Measurements from ENCODE around the gene G0S2.

Gene G0S2, protein sequence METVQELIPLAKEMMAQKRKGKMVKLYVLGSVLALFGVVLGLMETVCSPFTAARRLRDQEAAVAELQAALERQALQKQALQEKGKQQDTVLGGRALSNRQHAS
- total RNA-seq, result 0.08 to 0.61 (median 0.39) reads per million in 4 donors

- DNase-seq, result peak in 1 of 5 donors; percentile 52
These were observed at the start of gene G0S2 for GRCh38 chr1:209674957-209675564. Gene G0S2 (plus strand): TSS chr1:209675412. CDS start chr1:209675685, 273 bp downstream.

DNA sequence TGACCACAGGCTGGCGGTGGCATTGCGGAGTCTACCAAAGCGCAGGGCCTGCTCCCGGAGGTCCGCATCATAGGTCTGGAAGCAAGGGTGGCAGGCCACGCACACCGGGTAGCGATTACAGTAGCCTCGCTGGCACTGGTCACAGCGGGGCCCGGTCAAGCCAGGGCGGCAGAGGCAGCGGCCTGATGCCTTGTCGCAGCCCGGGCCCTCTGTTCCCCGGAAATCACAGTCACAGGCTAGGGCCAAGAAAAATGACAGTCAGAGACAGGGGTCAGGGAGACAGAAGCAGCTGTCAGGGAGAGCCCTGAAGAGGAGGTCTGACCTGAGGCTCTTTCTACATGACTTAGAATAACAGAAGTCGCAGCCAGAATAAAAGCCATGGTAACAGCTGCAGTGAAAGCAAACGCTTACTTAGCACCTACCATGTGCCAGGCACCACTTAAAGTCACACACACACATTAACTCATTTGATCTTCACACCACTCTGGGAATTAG is 49.4 kb upstream of the G0S2 start:
- no peak for DNase-seq

DNA sequence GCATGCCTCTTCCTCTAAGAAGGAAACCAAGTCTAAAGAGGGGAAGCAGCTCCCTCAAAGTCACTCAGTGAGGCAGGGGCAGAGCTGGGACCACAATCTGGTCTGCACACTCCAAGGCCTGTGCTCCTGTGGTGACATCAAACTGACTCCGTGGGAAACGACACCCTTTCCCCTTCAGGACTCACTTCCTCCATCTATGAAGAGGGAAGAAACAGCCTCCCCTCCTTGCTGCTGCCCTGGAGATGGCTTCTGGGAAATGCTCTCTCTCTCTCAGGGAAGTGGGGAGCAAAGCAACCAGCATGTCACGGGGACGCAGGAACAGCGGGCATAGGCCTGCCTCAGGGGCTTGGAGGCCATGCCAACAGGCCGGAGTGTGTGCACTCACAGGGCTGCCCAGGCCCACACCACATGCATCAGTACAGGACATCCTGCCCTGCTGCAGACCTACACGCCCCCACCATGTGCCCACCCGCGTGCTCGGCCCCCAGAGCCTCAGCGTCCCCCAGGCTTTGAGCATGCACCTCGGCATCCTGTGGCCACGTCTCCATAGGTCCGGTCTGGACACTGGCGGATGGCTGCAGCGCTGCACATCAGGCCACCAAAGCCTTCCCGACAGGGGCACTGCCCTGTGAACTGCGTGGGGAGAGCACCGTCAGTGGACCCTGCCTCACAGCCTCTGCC is 48.7 kb upstream of the G0S2 start:
- no peak for DNase-seq

DNA sequence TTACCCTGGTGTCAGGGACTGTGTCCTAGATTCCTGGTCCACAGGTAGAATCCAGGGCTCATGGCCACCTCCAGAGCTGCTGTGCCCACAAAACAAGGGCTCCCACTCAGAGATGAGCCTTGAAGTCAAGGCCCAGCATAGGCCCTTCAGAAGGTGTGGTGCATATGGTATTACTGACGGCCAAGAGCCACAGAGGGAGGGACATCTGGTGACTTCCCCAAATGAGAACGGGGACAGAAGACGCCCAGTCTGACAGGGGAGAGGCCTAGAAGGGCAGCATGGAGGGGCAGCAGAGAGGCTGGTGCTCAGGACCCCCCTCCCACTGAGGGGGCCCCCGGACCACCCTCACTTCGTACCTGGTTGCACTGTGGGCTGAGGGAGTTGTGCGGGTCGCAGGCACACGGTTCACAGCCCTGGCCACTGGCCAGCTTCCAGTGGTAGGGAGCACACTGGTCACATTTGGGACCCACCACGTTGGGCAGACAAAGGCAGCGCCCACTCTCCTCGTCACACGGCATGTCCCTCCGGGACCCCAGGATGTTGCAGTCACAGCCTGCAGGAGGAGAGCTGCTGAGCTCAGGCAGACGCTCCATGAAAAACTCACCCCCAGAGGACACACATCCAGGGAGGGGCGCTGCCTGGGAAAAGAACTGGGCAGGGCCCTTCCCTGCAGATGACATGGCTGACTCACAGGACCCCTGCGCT is 48.0 kb upstream of the G0S2 start:
- no peak for DNase-seq

DNA sequence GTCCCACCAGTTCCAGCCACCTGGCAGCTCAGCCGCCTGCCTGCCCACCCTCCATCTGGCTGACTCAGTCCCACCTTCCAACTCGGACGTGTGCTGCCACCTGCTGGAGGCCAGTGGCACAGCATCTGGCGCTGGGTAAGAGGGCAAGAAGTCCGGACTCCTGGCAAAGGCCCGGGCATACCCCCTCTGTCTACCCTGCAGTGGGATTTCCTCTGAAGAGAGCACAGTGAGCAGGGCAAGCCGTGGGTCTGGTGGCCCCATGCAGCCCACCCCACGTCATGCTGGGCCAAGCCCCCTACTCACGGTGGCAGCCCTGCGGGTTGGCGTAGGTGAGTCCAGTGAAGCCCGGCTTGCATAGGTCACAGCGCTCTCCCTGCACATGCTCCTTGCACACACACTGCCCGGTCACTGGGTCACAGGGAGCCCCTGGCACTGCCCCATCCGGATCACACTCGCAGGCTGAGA is 47.4 kb upstream of the G0S2 start:
- peak; percentile 40 to 67 (median 56) for DNase-seq

- no peak for DNase-seq
These were observed 46.5 kb upstream of the G0S2 start for GRCh38 chr1:209628618-209629299.

DNA sequence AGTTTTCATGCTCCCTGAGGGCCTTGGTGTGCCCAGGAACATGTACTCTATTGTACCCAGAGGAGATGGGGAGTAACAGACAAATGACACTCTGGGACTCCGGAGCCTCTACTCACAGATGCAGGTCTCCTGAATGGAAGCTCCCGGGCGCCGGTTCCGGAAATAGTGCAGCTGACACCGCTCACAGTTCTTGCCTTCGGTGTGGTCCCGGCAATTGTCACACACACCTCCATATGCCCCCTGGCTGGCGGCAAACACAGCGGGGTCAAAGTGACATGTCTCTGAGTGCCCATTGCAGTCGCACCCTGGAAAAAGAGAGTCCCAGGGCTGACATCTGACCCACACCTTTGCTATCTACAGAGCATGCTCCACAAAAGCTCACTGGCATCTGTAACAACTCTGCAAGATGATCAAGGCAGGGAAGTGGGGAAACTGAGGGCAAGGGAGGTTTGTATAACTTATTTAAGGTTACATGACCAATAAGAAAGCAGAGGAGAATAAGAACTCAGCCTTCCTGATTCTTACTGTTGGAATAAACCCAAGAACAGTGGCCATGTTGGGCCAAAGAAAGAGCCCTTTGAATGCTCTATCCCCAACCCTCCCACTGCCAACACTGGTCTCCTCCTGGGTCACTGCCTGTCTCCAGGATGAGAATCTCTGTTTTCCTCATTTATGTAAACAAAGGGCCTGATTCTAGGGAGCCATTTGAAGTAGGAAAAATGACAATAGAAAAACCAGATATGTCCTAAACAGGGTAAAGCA is 45.4 kb upstream of the G0S2 start:
- no peak for DNase-seq

- no peak for DNase-seq
These were observed 44.6 kb upstream of the G0S2 start for GRCh38 chr1:209630383-209631225.

DNA sequence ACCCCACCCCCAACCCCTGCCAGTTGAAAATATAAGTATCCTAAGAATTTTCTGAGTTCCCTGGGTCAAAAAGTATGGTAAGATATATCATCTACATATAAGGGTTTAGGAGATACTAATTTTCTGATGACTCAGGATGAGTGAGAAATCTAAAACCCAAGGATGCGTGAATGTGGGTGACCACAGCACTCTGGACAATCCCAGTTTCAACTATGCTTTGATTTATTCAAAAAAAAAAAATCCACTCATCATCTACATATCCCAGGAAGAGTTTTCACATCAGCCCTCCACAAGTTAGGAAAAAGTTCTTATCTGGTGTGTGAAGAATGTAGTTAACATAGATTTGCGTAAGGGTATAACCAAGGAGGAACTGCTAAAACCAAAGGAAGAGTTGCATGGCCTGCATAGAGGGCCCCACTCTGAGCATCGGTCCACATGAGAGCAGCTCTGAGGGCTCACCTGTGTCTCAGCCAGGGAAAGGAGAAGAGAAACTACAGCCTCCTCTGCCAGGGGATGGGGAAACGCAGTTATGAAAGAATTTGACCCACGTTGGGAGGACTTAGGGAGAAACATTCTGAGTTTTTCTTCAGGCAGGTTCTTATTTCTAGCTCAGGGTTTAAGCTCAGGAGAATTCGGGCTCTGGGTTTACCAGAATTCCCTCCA is 41.7 kb upstream of the G0S2 start:
- no peak for DNase-seq

- DNase-seq, result no peak
These were observed 41.0 kb upstream of the G0S2 start for GRCh38 chr1:209634005-209634737.

DNA sequence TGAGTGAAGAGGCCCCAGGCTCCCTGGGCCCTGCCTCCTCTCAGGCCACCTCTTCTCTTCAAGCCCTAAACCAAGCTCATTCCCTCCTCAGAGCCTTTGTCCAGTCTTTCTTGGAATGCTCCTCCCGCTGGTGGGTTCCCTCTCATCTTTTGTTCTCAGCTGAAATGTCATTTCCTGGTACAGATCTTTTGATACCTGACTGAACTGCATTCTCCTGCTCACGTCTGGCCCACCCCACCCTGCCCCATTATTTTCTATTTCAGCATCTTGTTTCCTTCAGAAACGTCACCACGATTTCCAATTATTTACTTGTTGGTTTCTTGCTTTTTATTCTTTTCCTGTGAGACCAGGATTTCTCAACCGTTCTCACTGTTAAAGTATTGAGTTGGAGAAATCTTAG is 39.4 kb upstream of the G0S2 start:
- DNase-seq, result no peak

DNA sequence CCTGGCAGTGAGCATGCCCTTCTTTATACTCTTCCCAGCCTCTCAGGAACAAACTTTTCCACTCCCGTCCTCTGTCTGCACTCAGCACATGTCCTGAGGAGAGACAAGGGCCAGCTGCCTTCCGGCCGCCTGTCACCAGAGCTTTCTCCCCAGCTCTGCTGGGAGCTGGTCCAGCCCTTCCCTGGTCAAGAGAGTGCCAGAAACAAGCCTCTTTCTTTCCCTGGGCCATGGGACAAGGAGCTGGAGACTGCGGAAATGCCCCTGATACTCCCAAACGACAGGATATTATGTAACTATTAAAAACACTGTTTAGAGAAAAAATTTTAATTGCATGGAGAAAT is 33.4 kb upstream of the G0S2 start:
- DNase-seq, result no peak

DNA sequence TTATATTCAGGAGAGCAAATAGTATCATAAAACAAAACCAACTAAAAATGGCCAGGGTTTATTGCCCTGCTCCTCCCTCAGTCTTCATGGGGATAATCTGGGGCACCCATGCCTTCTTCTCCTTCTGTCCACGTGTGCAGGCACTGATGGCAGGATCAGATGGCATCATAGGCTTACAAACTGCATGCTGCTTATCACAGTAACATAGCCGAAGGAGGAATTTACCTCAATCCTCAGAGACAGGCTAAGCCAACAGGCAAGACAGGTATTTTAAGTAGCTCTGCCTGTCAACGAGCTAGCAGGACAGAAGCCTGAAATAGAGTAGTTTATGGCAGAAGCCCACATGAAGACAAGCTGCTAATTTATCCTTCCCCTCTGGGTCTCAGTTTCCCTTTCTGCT is 32.4 kb upstream of the G0S2 start:
- no peak for DNase-seq

DNA sequence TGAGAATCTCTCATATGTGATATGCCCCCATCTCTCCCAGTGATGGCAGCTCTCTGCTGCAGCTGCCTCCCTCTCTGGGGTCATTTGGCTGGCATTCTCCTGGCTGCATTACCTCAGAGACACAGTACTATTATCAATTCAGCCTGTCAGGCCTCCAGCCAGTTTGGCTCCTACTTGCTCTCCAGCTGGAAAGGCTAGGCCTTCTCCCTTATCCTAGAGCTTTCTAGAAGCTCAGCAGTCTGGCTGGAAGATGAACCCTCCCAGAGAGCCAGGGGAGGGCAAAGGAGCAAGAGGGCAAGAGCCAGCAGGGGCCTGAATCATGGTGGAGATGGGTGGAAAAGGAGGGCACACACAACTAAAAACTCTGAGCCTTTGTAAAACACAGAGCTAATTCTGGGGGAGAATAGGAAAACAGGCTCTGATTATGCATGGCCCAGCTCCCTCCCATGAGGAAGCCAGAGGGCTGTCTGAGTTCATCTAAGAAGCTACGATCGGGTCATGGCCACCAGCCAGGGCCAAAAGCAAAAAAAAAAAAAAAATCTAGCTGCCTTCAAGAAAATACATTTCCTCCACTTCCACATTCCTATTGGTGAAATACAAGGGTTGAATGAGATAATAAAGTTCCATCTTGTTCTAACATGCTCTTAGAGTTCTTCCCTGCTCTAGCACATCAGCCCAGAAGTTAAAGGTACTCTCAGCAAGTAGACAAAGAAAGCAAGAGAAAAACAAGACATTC is 31.8 kb upstream of the G0S2 start:
- no peak for DNase-seq

DNA sequence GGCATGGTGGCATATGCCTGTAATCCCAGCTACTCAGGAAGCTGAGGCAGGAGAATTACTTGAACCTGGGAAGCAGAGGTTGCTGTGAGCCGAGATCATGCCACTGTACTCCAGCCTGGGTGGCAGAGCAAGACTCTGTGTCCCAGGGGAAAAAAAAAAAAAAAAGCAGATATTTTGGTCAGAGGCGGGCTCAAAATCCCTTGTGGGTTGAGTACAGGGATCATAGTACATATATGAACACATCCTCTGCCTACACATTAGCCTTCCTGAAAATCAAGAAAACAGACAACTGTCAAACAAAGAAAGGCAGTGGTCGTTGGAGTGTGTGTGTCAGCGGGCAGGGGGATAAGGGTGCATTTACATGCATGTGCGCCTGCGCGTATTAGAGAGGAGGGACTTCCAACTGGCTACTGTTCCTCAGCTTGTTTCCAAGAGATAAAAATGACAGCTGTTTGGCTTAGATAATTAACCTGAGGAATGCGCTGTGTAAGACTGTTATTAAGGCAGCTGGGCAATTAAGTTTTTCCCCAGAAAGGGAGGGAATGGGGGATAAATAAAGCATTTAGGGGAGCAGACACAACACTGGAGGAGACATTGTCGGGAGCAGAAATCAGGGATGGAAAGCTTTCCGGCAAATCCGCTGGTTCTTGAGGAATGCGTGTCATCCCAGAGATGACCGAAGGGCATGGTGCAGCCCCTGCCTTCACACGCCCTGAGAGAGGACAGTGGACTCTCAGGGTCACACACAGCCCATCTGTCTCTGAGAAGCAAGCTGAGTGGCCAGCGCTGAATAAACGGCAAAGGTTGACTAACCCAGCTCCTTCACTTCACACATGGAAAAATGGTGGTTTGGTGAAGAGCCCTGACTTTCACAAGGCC is 29.4 kb upstream of the G0S2 start:
- no peak for DNase-seq

DNA sequence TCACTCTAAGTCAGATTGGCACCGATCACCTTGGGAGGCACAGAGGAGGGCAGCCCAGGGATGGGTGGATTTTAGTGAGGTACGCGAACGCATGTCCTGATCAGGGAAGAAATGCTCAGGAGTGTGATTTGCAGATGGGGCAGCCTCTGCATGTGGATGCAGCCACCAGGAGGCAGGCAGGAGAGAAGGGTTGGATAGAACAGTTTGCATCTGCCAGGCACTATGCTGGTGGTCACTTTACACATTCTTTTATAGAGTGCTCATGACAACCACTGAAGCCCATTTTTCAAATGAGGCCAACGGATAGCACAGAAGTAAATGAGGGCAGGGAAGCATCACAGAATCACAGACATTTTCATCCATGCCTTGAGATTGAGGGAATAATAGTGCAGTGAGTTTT is 28.7 kb upstream of the G0S2 start:
- DNase-seq, result no peak

GRCh38 chr1:209647156-209647555 is 28.1 kb upstream of the G0S2 start:
- no peak for DNase-seq

DNA sequence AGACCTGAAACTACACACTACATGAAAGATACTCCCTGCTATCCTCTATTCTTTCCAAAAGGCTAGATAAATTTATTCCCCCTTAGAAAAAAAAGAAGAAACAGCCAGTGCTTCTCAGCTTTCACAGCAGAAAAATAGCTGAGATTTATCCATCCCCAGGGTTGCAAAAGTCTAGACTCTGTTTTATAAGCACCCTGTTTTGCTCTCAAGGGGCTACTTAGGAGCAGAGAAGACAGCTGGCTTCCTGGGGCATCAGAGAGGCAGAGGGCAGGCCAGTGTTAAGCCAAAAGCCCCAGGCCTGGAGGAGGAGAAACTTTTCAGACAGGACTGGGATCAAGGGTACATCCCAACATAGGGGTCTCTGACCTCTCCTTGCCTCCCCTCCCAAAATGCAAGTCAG is 26.9 kb upstream of the G0S2 start:
- DNase-seq, result no peak
